Measurements from ENCODE around the gene FBL. TPM values are rescaled to one million over a fixed set of nuclear protein-coding genes. Genes with fewer than 3 reads are reported as not detected.

FBL gene
- polyA plus RNA-seq, 1 donor (not counting 4 experiments of a cell fraction or from before 2014, with no cell fraction given) = 357 TPM

DNA sequence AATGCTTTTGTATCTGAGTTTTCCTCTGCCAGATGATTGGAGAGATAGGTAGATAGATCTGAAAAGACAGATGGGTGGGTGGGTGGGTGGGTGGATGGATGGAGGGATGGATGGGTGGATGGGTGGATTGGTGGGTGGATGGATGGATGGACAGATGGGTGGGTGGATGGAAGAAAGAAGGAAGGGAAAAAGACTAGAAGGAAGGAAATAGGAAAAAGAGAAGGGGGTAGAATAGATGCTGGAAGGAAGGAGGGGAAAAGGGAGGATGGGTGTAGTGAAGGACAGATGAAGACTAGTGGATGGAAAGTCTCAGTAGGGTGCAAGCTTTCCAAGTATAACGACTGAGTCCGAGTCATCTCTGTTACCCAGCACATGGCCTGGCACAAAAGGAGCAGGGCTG, 19.0 kb upstream of the FBL start:
- TF ChIP-seq, protein P1, sequence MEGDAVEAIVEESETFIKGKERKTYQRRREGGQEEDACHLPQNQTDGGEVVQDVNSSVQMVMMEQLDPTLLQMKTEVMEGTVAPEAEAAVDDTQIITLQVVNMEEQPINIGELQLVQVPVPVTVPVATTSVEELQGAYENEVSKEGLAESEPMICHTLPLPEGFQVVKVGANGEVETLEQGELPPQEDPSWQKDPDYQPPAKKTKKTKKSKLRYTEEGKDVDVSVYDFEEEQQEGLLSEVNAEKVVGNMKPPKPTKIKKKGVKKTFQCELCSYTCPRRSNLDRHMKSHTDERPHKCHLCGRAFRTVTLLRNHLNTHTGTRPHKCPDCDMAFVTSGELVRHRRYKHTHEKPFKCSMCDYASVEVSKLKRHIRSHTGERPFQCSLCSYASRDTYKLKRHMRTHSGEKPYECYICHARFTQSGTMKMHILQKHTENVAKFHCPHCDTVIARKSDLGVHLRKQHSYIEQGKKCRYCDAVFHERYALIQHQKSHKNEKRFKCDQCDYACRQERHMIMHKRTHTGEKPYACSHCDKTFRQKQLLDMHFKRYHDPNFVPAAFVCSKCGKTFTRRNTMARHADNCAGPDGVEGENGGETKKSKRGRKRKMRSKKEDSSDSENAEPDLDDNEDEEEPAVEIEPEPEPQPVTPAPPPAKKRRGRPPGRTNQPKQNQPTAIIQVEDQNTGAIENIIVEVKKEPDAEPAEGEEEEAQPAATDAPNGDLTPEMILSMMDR (optimal IDR thresholded peaks at IDR 0.05 in 1 of 3, IDR thresholded peaks at IDR 0.05 in 1 of 3, conservative IDR thresholded peaks at IDR 0.05 in 1 of 3; ENCODE audit: extremely low read depth in 1 of 3, insufficient read depth in 2 of 3, low read length in 3 of 3) = no peak
- no peak for TF ChIP-seq EZH2 (IDR thresholded peaks at IDR 0.05; ENCODE audit: low read length)
- no peaks in the 10 kb centered on the region for H4K20me1 ChIP-seq (ENCODE audit: control insufficient read depth, extremely low read depth, insufficient read depth, low read length)
- H3K79me2 ChIP-seq (ENCODE audit: control insufficient read depth, insufficient read depth, low read length) = no peaks in the 10 kb centered on the region
- H3K27me3 ChIP-seq (ENCODE audit: control insufficient read depth, extremely low read depth, insufficient read depth, low read length) = no peaks in the 10 kb centered on the region
- DNase-seq (ENCODE audit: low read depth, low spot score) (no peak), FAIRE-seq (no peak)
- dilution Hi-C loops (cut with MboI; ENCODE audit: extremely low pct_ligation_motif_present, low sequenced_read_pairs) = no loop called here
- H2AFZ ChIP-seq (ENCODE audit: control insufficient read depth, low read length) = no peak overlapping the region
- no peaks in the 10 kb centered on the region for H3K4me1 ChIP-seq (ENCODE audit: control insufficient read depth, extremely low read depth, insufficient read depth, low read length)
- H3K9ac ChIP-seq (ENCODE audit: control insufficient read depth, extremely low read depth, insufficient read depth, low read length) = no peak overlapping the region
- no peak overlapping the region for H3K4me3 ChIP-seq (ENCODE audit: control insufficient read depth in 2 of 3, extremely low read depth in 1 of 3, insufficient read depth in 2 of 3, low read depth in 1 of 3, low read length in 3 of 3)
- no peaks in the 10 kb centered on the region for H3K9me3 ChIP-seq (ENCODE audit: control insufficient read depth, low read depth, low read length)
- no peaks in the 10 kb centered on the region for H3K9me1 ChIP-seq (ENCODE audit: control insufficient read depth, extremely low read depth, insufficient read depth, low read length)
- no peak overlapping the region for H3K27ac ChIP-seq (ENCODE audit: control insufficient read depth, insufficient read depth, low read length)
- no peak overlapping the region for H3K4me2 ChIP-seq (ENCODE audit: control insufficient read depth, extremely low read depth, insufficient read depth, low read depth, low read length)
- H3K36me3 ChIP-seq (ENCODE audit: control insufficient read depth in 2 of 2, extremely low read depth in 1 of 2, insufficient read depth in 2 of 2, low read length in 2 of 2) = no peaks in the 10 kb centered on the region

DNA sequence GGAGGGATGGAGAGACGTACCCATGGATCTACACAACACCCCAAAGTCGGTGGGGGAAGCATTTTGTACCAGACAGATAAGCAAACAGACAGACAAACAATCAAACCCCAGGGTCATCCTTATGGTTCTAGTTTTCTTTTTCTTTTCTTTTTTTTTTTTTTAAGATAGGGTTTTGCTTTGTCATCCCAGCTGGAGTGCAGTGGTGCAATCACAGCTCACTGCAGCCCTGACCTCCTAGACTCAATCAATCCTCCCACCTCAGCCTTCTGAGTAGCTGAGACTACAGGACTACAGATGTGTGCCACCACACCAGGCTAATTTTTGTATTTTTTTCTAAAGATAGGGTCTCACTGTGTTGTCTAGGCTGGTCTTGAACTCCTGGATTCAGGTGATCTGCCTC, 17.9 kb upstream of the FBL start:
- Histone ChIP-seq H3K79me2 (ENCODE audit: control insufficient read depth, insufficient read depth, low read length) (no peaks in the 10 kb centered on the region), H3K4me2 (ENCODE audit: control insufficient read depth, extremely low read depth, insufficient read depth, low read depth, low read length) (no peak overlapping the region), H2AFZ (ENCODE audit: control insufficient read depth, low read length) (no peak overlapping the region), H3K9me1 (ENCODE audit: control insufficient read depth, extremely low read depth, insufficient read depth, low read length) (no peaks in the 10 kb centered on the region), H3K27me3 (ENCODE audit: control insufficient read depth, extremely low read depth, insufficient read depth, low read length) (no peaks in the 10 kb centered on the region), H3K4me3 (ENCODE audit: control insufficient read depth in 2 of 3, extremely low read depth in 1 of 3, insufficient read depth in 2 of 3, low read depth in 1 of 3, low read length in 3 of 3) (no peak overlapping the region), H4K20me1 (ENCODE audit: control insufficient read depth, extremely low read depth, insufficient read depth, low read length) (no peaks in the 10 kb centered on the region), H3K9ac (ENCODE audit: control insufficient read depth, extremely low read depth, insufficient read depth, low read length) (no peak overlapping the region), H3K4me1 (ENCODE audit: control insufficient read depth, extremely low read depth, insufficient read depth, low read length) (no peaks in the 10 kb centered on the region), H3K36me3 (ENCODE audit: control insufficient read depth in 2 of 2, extremely low read depth in 1 of 2, insufficient read depth in 2 of 2, low read length in 2 of 2) (no peaks in the 10 kb centered on the region), H3K27ac (ENCODE audit: control insufficient read depth, insufficient read depth, low read length) (no peak overlapping the region), H3K9me3 (ENCODE audit: control insufficient read depth, low read depth, low read length) (no peaks in the 10 kb centered on the region)
- DNase-seq (ENCODE audit: low read depth, low spot score) (no peak), FAIRE-seq (no peak)
- dilution Hi-C loops (cut with MboI; ENCODE audit: extremely low pct_ligation_motif_present, low sequenced_read_pairs) = no loop called here
- TF ChIP-seq, protein P1 (optimal IDR thresholded peaks at IDR 0.05 in 1 of 3, IDR thresholded peaks at IDR 0.05 in 1 of 3, conservative IDR thresholded peaks at IDR 0.05 in 1 of 3; ENCODE audit: extremely low read depth in 1 of 3, insufficient read depth in 2 of 3, low read length in 3 of 3) = no peak
- no peak for TF ChIP-seq EZH2 (IDR thresholded peaks at IDR 0.05; ENCODE audit: low read length)

Data from keratinocyte (primary cell).